ENCODE measurements around the gene DPEP2.
"Not testable (repeated sequence)": the region's sequence is repeated elsewhere in the genome, so short reads cannot be mapped to it uniquely, and the experiment has no call there.

Gene DPEP2, protein sequence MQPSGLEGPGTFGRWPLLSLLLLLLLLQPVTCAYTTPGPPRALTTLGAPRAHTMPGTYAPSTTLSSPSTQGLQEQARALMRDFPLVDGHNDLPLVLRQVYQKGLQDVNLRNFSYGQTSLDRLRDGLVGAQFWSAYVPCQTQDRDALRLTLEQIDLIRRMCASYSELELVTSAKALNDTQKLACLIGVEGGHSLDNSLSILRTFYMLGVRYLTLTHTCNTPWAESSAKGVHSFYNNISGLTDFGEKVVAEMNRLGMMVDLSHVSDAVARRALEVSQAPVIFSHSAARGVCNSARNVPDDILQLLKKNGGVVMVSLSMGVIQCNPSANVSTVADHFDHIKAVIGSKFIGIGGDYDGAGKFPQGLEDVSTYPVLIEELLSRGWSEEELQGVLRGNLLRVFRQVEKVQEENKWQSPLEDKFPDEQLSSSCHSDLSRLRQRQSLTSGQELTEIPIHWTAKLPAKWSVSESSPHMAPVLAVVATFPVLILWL

DNA sequence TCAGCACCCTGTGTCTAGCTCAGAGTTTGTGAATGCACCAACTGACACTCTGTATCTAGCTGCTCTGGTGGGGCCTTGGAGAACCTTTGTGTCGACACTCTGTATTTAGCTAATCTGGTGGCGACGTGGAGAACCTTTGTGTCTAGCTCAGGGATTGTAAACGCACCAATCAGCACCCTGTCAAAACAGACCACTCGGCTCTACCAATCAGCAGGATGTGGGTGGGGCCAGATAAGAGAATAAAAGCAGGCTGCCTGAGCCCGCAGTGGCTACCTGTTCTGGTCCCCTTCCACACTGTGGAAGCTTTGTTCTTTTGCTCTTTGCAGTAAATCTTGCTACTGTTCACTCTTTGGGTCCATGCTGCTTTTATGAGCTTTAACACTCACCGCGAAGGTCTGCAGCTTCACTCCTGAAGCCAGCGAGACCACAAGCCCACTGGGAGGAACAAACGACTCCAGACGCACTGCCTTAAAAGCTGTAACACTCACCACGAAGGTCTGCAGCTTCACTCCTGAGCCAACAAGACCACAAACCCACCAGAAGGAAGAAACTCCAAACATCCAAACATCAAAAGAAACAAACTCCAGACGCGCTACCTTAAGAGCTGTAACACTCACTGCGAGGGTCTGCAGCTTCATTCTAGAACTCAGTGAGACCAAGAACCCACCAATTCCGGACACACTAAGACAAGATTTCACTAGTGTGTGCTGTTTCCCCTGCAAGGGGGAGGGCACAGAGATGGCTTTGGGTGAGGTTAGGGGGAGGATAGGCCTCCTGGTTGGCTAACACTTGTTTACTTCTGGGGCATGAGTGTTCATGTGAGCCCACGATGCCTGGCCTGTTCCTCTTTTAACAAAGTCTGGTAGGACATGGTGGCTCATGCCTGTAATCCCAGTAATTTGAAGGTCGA is at the start of gene DPEP2:
Gene DPEP2 (minus strand): TSS at position 706 of the 910 bp plus-strand sequence. CDS start 6,272 bp downstream, outside the sequence.
- DNase-seq = not testable (repeated sequence)

DNA sequence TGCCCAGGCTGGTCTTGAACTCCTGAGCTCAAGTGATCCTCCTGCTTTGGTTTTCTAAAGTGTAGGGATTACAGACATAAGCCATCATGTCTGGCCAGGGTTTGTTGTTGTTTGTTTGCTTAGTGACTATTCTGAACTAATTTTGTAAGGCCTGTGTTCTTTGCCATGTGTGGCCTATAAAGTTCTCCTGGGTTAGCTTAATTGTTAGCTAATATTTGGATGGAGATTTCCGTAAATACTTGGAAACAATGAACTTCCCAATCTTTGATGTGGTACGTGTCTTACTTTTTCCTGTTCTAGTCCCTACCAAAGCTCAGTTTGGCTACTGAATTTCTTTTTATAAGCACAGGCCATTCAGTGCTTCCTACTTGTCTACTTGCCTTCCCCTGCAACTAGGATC is 48.7 kb upstream of the DPEP2 start:
- DNase-seq = no peak

DNA sequence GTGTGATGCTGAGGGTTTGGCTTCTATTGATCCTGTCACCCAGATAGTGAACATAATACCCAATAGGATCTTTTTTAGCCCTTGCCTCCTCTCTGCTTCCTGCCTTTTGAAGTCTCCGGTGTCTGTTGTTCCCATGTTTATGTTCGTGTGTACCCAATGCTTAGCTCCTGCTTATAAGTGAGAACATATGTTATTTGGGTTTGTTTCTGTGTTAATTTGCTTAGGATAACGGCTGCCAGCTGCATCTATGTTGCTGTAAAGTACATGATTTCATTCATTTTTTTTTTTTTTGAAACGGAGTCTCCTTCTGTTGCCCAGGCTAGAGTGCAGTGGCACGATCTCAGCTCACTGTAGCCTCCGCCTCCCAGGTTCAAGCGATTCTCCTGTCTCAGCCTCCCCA is 46.8 kb upstream of the DPEP2 start:
- DNase-seq = no peak

DNA sequence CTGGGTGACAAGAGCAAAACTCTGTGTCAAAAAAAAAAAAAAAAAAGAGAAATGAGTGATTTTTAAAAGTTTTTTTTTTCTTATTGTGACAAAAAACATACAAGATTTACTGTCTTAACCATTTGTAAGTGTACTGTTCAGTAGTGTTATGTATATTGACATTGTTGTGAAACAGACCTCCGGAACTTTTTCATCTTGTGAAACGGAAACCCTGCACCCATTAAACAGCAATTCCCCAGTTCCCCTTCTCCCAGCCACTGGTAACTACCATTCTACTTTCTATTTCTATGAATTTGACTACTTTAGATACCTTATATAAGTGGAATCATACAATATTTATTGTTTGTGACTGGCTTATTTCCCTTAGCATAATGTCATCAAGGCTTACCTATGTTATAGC is 42.5 kb upstream of the DPEP2 start:
- DNase-seq = no peak

DNA sequence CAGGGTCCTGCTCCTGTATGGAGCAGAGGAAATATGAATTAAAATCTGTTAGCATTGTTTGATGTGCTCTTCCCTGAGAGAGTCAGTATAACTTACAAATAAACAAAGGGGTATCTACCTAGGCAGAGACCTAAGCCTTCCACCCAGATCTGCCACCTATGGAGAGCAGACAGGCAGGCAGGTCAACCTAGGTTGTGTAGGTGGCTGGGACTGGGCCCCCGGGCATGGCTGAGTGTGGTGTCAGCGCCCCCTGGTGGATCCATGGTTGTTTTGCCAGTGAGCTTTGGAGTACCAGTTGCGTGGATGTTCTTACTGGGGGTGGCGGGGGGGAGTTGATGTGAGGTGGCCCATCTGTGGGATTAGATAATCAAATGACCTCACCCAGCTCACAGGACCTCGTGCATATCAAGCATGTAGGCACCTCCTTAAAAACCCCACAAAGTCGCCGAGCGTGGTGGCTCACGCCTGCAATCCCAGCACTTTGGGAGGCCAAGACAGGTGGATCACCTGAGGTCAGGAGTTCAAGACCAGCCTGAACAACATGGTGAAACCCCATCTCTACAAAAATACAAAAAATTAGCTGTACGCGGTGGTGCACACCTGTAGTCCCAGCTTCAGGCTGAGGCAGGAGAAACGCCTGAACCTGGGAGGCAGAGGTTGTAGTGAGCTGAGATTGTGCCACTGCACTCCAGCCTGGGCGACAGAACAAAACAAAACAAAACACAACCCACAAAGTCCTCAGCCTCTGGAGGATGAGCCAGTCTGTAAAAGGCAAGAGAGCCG is 41.4 kb upstream of the DPEP2 start:
- DNase-seq = peak; percentile 59

DNA sequence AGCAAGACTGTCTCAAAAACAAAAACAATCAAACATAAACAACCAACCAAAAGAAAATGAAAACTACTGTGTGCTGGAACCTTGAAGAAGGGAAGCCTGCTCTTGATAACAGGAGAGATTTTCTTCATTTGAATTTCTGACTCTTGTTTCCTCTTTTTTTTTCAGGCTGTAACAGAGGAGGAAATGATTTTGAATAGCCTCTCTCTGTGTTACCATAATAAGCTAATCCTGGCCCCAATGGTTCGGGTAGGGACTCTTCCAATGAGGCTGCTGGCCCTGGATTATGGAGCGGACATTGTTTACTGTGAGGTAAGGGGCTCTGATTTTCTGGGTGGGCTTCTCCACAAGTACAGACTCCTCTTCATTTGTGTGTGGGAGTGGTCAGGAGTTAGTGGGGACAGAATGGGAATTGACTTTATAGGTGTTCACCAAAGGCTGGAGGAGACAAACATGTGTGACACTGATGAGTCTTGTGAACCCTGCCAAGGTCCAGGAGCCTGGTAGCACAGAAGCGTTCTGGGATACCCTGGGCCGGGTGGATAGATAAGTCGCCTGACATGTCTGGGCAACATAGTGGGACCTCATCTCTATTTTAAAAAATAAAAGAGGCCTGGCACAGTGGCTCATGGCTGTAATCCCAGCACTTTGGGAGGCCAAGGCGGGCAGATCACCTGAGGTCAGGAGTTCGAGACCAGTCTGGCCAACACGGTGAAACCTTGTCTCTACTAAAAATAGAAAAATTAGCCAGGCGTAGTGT is 38.7 kb upstream of the DPEP2 start:
- no peak for DNase-seq

DNA sequence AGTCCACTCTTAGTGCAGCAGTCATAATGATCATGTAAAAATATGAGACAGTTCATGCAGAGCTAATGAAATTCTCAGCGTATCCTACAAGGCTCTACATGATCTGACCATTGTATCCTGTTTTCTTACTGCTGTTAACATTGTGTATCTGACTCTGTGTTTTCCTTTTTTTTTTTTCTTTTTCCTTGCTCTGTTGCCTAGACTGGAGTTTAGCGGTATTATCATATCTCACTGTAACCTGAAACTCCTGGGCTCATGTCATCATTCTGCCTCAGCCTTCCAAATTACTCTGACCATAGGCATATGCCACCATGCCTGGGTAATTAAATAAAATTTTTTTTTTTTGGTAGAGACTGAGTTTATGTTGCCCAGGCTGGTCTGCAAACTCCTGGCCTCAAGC is 35.9 kb upstream of the DPEP2 start:
- no peak for DNase-seq

DNA sequence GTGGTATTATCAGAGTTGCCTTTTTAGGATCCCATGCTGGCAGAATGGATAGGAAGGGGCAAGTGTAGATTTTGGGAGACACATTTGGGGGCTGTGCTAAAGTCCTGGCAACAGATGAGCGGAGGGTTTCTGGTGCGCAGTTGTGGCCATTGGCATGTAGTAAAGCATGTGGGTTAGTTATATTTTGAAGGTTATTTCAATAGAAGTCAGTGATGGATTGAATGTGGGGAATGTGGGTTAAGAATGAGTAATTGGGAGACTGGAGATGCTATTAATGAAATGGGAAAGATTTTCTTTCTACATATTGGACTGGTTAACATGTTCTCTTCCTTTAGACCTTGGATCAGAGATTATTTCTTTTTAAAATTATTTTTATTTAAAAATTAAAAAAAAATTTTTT is 33.8 kb upstream of the DPEP2 start:
- DNase-seq = no peak

DNA sequence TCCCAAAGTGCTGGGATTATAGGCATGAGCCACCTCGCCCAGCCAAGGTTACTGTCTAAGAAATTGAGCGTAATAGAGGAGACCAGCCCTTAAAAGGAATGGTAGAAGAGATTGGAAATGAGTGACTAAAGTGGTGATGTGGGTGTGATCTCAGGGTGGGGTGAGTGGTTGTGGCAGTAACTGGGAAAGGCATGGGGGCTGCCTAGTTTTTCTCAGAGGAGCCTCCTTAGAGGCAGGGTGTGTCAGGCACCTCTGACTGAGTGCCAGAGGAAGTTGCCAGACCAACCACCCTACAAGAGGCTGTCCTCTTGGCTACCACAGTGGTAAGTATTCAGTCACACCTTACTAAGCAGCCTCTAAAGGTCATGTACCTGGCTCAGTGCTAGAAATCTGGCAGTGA is 32.7 kb upstream of the DPEP2 start:
- no peak for DNase-seq

DNA sequence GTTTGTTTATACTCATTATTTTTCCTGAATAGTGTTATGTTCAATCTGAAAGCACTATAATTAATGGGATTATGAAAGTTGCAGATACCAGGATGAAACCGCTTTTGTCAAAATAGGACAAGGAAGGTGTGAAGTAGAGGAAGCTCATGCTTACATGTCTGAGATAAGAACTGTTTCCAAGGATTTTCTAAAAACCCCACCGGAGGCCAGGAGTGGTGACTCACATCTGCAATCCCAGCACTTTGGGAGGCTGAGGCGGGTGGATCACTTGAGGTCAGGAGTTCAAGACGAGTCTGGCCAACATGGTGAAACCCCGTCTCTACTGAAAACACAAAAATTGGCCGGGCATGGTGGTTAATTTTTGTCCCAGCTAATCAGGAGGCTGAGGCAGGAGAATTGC is 30.8 kb upstream of the DPEP2 start:
- DNase-seq = not testable (repeated sequence)

DNA sequence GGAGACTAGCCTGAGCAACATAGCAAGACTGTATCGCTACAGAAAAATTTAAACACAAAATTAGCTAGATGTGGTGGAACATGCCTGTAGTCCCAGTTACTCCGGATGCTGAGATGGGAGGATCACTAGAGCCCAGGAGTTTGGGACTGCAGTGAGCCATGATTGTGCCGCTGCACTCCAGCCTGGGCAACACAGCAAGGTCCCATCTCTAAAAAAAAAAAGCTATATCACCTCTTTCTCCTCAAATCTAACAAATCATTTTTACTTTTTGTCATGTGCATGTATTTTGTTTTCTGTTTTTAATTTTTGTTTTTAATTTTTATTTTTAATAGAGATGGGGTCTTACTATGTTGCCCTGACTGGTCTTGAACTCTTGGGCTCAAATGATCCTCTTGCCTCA is 29.7 kb upstream of the DPEP2 start:
- DNase-seq = no peak

DNA sequence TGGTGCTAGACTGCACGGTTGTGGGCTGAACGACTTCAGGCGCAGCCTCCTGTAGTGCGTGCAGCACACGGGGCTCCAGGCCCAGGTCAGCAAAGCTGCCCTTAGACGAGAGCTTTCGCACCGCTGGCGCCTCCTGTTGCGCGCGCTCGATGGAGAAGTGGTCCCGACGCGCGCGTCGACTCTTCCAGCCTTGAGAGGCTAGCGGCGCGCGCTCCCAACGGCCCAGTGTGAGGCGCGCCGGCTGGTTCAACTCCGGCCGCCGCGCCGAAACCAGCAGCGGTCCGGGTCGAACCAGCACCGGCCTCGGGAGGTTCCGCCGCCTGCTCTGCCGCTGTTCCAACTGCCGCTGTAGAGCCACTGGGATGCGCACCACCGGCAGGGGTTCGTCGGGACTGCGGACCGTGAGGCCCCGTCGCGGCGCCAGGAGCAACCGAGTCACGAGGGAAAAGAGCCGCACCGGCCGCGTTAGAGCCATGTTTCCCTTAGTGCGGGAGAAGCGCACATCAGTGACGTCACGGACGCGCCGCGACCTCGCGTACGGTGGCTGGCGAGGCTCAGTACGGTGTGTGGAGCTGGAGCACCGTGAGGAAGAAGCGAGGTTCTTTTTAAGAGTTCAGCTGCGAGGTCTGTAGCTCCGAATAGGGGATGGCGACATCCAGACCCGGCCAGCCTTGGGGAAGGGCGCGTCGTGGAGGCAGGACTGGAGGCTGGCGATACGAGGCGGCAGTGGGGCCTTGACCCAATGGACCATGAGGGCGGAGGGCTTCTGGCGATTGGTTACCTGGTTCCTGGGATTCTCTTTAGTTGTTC is 23.6 kb upstream of the DPEP2 start, which contains the start of the genes DDX28 and DUS2:
Gene DDX28 (minus strand): TSS at position 505 of the 810 bp plus-strand sequence. CDS start 30 bp downstream, at position 475.
Gene DUS2 (plus strand): TSS at position 557 of the 810 bp plus-strand sequence. CDS start 14,740 bp downstream, outside the sequence.
- DNase-seq = peak; percentile 80

DNA sequence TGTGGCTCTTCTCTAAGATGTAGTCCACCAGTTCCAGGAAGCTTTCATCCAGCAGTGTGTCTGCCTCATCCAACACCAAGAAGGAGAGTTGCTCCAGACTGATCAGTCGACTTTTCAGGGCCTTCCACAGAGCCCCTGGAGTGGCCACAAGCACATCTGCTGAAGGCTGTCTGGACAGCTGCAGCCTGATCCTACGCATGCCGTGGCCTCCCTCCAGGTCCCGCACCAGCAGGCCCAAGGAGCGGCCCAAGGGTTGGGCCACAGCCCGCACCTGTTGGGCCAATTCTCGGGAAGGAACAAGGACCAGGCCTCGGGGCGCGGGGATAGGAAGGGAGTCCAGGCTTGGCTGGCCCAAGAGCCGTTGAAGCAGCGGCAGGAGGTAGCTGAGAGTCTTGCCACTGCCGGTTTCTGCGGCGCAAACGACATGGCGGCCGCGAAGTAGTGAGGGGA is 23.0 kb upstream of the DPEP2 start:
- no peak for DNase-seq

DNA sequence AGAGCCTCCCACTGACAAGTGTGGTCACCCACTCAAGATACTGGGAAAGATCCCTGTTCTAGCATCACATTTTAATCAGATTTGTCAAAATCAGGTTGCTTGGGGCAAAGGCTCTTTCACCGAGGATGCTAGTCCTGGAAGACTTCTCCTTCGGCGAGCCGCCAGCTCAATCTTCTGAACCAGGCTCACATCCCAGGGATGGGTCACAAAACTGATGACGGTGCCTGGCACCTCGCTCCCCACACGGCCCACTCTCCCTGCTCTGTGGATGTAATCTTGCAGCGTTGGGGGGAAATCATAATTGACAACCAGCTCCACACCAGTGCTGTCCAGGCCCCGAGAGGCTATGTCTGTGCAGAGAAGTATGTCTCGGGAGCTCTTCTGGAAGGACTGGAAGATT is 22.2 kb upstream of the DPEP2 start:
- no peak for DNase-seq

DNA sequence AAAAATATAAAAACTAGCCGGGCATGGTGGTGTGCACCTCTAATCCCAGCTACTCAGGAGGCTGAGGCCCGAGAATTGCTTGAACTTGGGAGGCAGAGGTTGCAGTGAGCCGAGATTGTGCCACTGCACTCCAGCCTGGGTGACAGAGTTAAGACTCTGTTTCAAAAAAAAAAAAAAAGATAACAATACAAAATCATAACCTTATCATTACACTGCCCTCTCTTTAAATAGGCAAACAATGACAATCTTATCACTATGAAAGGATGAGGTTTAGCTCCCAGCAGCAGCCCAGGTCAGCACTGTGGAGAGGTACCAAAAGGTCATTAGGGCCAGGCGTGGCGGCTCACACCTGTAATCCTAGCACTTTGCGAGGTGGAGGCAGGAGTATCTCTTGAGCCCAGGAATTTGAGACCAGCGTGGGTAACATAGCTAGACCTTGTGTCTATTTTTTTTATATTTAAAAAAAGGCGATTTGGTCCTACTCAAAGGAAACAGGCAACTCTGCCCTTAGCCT is 19.9 kb upstream of the DPEP2 start:
- no peak for DNase-seq

DNA sequence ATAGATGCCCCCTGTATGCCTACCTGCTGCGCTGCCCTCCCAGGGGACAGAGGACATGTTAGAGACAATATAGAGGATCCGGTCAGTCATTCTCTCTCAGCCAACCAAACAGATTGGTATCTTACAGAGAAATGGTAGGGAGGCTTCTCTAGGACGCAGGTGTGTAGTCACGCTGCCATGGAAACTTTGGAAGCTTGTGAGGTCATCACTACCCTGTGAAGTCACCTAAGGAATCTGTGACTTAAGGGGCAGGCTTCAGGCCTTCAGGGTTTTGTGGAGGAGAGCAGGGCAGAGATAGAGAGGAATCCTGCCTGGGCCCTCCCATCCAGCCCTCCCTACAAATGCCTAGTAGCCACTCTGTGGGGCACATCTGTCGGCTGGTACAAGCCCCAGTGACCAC is 16.4 kb upstream of the DPEP2 start, which contains the start of gene DPEP2NB:
Gene DPEP2NB (minus strand): TSS at position 231 of the 400 bp plus-strand sequence. CDS start 141 bp downstream, at position 90.
- DNase-seq = no peak

DNA sequence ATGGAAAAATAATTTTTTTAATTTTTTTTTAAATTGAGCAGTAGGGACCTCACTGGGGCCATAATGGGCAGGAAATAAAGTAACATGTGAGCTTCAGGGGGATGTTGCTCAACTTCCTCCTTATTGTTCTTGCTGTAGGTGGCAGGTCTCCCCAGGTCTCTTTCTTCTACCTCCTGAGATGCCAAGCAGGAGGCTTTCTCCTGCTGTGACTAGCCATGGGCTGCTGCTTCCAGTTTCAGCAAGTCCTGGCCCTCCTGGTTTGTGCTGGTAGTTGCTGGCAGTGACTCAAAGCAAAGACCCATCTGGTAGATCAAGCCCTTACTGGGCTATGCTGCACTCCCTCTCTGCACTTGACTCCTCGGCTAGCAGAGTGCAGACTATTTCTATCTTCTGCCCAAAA is 14.2 kb upstream of the DPEP2 start:
- no peak for DNase-seq

DNA sequence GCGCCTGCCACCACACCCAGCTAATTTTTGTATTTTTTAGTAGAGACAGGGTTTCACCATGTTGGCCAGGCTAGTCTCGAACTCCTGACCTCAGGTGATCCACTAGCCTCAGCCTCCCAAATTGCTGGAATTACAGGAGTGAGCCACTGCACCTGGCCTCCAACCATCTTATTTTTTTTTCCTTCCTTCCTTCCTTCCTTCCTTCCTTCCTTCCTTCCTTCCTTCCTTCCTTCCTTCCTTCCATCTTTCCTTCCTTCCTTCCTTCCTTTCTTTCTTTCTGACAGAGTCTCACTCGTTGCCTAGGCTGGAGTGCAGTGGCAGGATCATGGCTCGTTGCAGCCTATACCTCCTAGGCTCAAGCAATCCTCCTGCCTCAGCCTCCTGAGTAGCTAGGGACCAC is 10.6 kb upstream of the DPEP2 start:
- not testable (repeated sequence) for DNase-seq

DNA sequence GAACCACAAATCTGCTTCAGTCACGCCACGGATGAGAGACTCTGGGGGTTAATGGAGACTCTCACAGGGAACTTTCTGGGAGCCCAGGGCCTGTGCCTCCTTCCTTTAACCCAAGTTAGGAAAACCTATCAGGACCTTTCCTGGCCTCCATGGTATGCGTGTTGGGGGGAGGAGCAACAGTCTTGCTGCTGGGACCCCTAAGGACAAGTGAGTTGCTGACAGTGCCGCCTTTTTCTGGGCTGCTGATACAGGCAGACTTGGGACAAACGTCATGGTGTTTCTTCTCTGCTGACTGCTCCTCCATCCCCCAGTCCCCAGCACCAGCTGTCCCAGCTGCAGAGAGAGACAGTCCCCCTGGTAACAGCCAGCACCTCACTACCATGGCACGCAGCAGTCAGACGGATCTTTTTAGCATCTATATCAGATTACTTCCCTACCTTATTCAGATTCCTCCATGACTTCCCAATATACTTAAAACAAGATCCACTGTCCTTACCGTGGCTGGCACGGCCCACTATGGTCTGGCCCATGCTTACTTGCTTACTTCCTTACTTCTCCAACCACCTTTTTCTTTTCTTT is 10.0 kb upstream of the DPEP2 start:
- DNase-seq = no peak

DNA sequence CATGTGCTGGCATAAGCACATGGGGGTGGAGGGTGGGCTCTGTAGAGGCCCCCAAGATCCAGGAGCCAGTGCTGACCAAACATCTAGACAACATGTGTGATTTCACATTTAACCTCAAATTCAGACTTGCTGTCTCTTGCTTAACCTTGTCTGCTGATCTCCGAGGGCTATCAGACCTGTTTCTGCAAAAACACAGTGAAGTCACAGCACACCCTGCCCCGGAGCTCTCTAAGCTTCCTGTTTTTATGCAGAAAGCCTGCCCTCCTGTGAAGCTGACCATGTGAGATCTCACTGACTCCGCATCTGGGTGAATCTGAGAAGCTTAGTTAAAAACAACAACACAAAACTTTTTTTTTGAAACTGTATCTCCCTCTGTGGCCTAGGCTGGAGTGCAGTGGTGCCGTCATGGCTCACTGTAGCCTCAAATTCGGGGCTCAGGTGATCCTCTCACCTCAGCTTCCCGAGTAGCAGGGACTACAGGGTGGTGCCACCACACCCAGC is 6.6 kb upstream of the DPEP2 start:
- DNase-seq = no peak

All from NCI-H1092 treated with DMSO at 0.1 percent for 48 hours (cell line).